PC-3 (cell line): ENCODE measurements around the gene WDR90. TPM values are rescaled to one million over a fixed set of nuclear protein-coding genes. Genes with fewer than 3 reads are reported as not detected.

ENCODE experiments used
- ATAC-seq: fragments of 200-7000 bp; cut with Tn5 transposase; 2 replicates; pipeline ENCODE4 v1.9.1; 2020; ENCODE audit warnings: mild to moderate bottlenecking, moderate library complexity
- BruUV-seq: library from RNA; stranded (reverse); fragments of 400-500 nt; replicated peaks from 2 replicates; lab custom pipeline; 2021; lab: Mats Ljungman, UMichigan
- CTCF ChIA-PET: fragments of 300-600 bp; sonication (Branson Sonifier 250); formaldehyde crosslinking; loops from one replicate; lab custom pipeline; 2022; ENCODE audit warnings: antibody characterized with exemption; lab: Charles Lee
- POLR2A ChIA-PET: fragments of 300-600 bp; sonication (Branson Sonifier 250); formaldehyde crosslinking; loops from one replicate; lab custom pipeline; 2022; ENCODE audit warnings: antibody characterized with exemption; ENCODE audit not compliant: unreplicated experiment; lab: Charles Lee
- DNase-seq: peaks from one replicate; pipeline ENCODE4 v3.0.0-alpha.2; 2015
- H2AFZ ChIP-seq: fragments of 300-600 bp; sonication (generic); 2 replicates; pipeline ENCODE4 v1.6.0; 2016; ENCODE audit warnings: antibody characterized with exemption, low read length
- H3F3A ChIP-seq: fragments of 300-600 bp; sonication (generic); one replicate; pipeline ENCODE4 v1.6.0; 2017; ENCODE audit warnings: antibody characterized with exemption, low read length, control low read depth, mild to moderate bottlenecking; ENCODE audit not compliant: unreplicated experiment
- H3K27ac ChIP-seq: fragments of 300-600 bp; sonication (generic); 2 replicates; pipeline ENCODE4 v1.5.1; 2016; ENCODE audit warnings: mild to moderate bottlenecking, low read length
- H3K27me3 ChIP-seq: fragments of 300-600 bp; sonication (generic); 2 replicates; pipeline ENCODE4 v1.6.1; 2016; ENCODE audit warnings: low read length, mixed read lengths
- H3K36me3 ChIP-seq: fragments of 300-600 bp; sonication (generic); 2 replicates; pipeline ENCODE4 v1.6.1; 2016; ENCODE audit warnings: low read depth, mixed run types, low read length, mixed read lengths
- H3K4me1 ChIP-seq: fragments of 300-600 bp; sonication (generic); 2 replicates; pipeline ENCODE4 v1.5.1; 2016; ENCODE audit warnings: low read length; ENCODE audit not compliant: insufficient read depth
- H3K4me2 ChIP-seq: fragments of 300-600 bp; sonication (generic); 2 replicates; pipeline ENCODE4 v1.6.0; 2016; ENCODE audit warnings: low read length
- H3K4me3 ChIP-seq: fragments of 300-600 bp; sonication (generic); 2 replicates; pipeline ENCODE4 v1.5.1; 2016; ENCODE audit warnings: mild to moderate bottlenecking, low read length, mixed read lengths
- H3K79me2 ChIP-seq: fragments of 300-600 bp; sonication (generic); 2 replicates; pipeline ENCODE4 v1.6.1; 2017; ENCODE audit warnings: low read length, mixed read lengths
- H3K9ac ChIP-seq: fragments of 300-600 bp; sonication (generic); 2 replicates; pipeline ENCODE4 v1.6.0; 2016; ENCODE audit warnings: mild to moderate bottlenecking, low read length
- H3K9me2 ChIP-seq: fragments of 300-600 bp; sonication (generic); replicated peaks from 2 replicates; pipeline ENCODE4 v1.6.1; 2016; ENCODE audit warnings: mixed run types, low read length, mixed read lengths
- H3K9me3 ChIP-seq: fragments of 300-600 bp; sonication (generic); 2 replicates; pipeline ENCODE4 v1.6.1; 2016; ENCODE audit warnings: low read length, mixed read lengths
- H4K20me1 ChIP-seq: fragments of 300-600 bp; sonication (generic); 2 replicates; pipeline ENCODE4 v1.6.1; 2016; ENCODE audit warnings: low read length, mixed read lengths
- CTCF ChIP-seq: fragments of 300-600 bp; sonication (generic); conservative IDR thresholded peaks from 2 replicates; pipeline ENCODE4 v1.5.1; 2017; ENCODE audit warnings: antibody characterized with exemption, low read depth, mild to moderate bottlenecking, low read length
- EZH2 ChIP-seq: fragments of 300-600 bp; sonication (generic); IDR thresholded peaks from one replicate; pipeline ENCODE4 v1.6.1; 2017; ENCODE audit warnings: antibody characterized with exemption, mild to moderate bottlenecking, low read length; ENCODE audit not compliant: unreplicated experiment
- EZH2phosphoT487 ChIP-seq: fragments of 300-600 bp; sonication (generic); IDR thresholded peaks from 2 replicates; pipeline ENCODE4 v1.6.1; 2018; ENCODE audit warnings: mild to moderate bottlenecking, antibody characterized with exemption, low read length, borderline replicate concordance
- intact Hi-C: fragments of 100-400 bp; cut with micrococcal nuclease; formaldehyde crosslinking; loops from 2 replicates; pipeline ENCODE4 v1.9.0; 2023
- total RNA-seq: library from RNA; depleted of rRNA; stranded (reverse); fragments of >200 nt; gene quantifications from 2 replicates; pipeline ENCODE4 v1.2.3, GENCODE V29; 2014

Gene WDR90
- total RNA-seq, 1 experiment from 2014 or later = 44.4 TPM

DNA sequence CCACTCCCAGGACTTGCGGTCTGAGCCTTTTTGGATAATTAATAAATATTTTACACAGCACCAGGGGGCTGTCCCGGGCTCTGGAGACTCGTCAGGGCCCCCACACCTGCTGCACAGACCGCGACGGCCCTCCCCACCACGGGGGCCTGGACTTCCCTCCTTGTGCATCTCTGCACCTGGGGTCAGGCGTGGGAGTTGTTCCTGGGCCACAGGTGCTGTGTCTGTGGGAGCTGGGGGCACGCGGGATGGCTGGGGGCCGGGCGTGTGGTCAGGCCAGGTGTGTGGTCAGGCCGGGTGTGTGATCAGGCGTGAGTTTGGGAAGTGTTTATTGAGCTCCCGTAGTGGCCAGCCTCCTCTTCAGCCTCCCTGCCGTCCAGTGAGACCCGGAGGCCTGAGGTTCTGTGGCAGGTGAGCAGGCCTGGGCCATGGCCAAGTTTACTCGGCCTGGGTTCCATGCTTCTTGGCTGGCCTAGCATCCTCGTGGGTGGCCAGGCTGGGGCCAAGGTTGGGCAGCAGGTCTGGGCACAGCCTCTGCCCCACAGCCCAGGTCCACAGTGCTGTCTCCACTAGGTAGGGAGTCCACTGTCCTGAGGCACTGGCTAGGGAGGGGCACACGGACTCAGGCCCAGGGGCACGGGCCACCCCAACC lies 29.2 kb downstream of the WDR90 start:
- intact Hi-C loops = no loop called here
- Histone ChIP-seq H3K9ac (no peak overlapping the region), H3K36me3 (peaks cover 6% of the 10 kb centered on the region), H3K4me2 (no peak overlapping the region), H3K27me3 (no peaks in the 10 kb centered on the region), H3K4me3 (no peak overlapping the region), H4K20me1 (peaks cover 10% of the 10 kb centered on the region; the same call in 1 of the 2 replicates), H3F3A (no peaks in the 10 kb centered on the region), H3K9me2 (no peaks in the 10 kb centered on the region), H2AFZ (no peak overlapping the region), H3K4me1 (peaks cover 21% of the 10 kb centered on the region), H3K27ac (no peak overlapping the region), H3K9me3 (no peaks in the 10 kb centered on the region), H3K79me2 (peaks cover 30% of the 10 kb centered on the region)
- ATAC-seq = no peak
- ChIA-PET CTCF (no interaction called here), POLR2A (no interaction called here)
- BruUV-seq = no TSS peak
- TF ChIP-seq EZH2phosphoT487 (no peak), CTCF (no peak), EZH2 (no peak)
- no peak for DNase-seq

DNA sequence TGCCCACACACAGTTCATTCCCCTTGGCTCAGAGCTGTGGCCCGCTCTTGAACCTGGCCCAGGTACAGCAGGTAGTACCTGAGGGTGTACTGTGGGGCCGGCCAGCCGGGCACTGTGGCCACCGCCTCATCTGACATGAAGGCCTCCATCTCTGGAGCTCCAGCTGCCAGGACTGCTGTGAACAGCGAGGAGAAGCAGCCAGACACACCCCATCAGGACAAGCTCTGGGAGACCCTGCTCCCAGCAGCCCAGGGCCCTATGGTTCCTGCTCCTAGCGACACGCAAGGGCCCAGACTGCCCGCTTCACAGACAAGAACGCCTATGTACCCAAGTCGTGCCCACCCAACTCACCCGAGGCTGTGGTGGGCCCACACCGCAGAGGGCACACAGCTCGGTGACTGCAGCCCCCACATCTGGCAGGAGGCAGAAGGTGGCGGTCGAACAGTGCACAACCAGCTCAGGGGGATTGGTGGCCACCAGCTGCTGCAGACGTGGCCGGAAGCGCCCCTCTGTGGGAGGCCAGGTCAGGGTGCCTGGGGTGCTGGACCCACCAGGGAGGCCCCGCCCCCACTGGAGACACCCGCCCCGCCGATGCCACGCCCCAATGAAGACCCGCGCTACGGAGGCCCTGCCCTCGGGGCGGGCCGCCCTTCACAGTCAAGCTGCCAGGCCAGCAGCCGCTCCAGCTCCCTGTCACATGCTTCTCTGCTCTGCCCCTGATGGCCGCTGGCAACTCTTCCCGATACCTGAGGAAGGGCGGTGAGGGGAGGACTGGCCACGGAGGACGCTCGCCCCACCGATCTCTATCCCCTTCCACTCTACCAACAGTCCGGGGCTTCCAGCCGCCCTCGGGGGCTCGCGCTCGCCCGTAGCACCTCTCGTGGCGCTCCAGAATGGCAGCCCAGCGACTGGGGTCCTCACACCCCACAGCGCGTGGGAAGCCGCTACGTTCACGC lies 30.0 kb downstream of the WDR90 start:
- Histone ChIP-seq H3K79me2 (peaks cover 35% of the 10 kb centered on the region), H2AFZ (no peak overlapping the region), H3K4me1 (peaks cover 26% of the 10 kb centered on the region), H3K9ac (no peak overlapping the region), H3K27me3 (no peaks in the 10 kb centered on the region), H3K9me3 (no peaks in the 10 kb centered on the region), H3K27ac (no peak overlapping the region), H3K4me3 (peak overlapping the region; percentile 42; the same call in 1 of the 2 replicates), H3K36me3 (peaks cover 6% of the 10 kb centered on the region), H3K9me2 (no peaks in the 10 kb centered on the region), H3F3A (no peaks in the 10 kb centered on the region), H4K20me1 (peaks cover 10% of the 10 kb centered on the region; the same call in 1 of the 2 replicates), H3K4me2 (peak overlapping the region; percentile 71)
- DNase-seq = peak; percentile 12
- ChIA-PET CTCF (no interaction called here), POLR2A (no interaction called here)
- peak; percentile 1 for ATAC-seq
- no TSS peak for BruUV-seq
- intact Hi-C loops = no loop called here
- no peak for TF ChIP-seq EZH2
- TF ChIP-seq CTCF = no peak
- no peak for TF ChIP-seq EZH2phosphoT487
